ENCODE data around the gene SCCPDH.

DNA sequence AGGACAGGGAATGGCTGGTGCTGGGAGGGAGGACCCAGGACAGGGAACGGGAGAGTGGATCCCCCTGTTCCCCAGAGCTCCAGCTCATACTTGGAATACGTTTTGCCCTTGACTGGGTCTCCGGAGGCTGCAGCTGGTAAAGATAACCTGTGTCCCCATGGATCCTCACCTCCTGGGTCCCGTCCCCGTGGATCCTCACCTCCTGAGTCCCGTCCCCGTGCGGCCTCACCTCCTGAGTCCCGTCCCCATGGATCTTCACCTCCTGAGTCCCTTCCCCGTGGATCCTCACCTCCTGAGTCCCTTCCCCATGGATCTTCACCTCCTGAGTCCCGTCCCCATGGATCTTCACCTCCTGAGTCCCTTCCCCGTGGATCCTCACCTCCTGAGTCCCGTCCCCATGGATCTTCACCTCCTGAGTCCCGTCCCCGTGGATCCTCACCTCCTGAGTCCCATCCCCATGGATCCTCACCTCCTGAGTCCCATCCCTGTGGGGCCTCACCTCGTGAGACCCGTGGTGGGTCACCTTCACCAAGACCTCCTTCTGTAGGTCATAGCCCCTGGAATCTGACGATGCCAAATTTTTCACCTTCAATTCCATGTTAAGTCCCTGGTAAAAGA, 61.4 kb downstream of the SCCPDH start:
- TF ChIP-seq SUZ12 (IDR thresholded peaks at IDR 0.05) (no peak), FOXM1 (IDR thresholded peaks at IDR 0.05; ENCODE audit: borderline replicate concordance) (no peak), FOXK2 (IDR thresholded peaks at IDR 0.05) (no peak), BHLHE40 (IDR thresholded peaks at IDR 0.05; ENCODE audit: borderline replicate concordance) (no peak), ZNF384 (IDR thresholded peaks at IDR 0.05) (no peak), ELF4 (IDR thresholded peaks at IDR 0.05) (no peak), TARDBP (IDR thresholded peaks at IDR 0.05) (no peak), SP1 (IDR thresholded peaks at IDR 0.05) (no peak), PKNOX1 (IDR thresholded peaks at IDR 0.05) (no peak), HDGF (IDR thresholded peaks at IDR 0.05; ENCODE audit: borderline replicate concordance) (no peak), FOXA1 (IDR thresholded peaks at IDR 0.05) (no peak)

All from HEK293T (cell line).